Renal pelvis (tissue), 4 donors: ENCODE data around the gene ZMYND10. TPM values are rescaled to one million over a fixed set of nuclear protein-coding genes. Genes with fewer than 3 reads are reported as not detected.
A peak's percentile ranks its signal among the peaks of the same experiment; 100 is the strongest.

Experiments used
- DNase-seq: peaks from one replicate; pipeline ENCODE4 v3.0.0-alpha.2; 2013
- polyA plus RNA-seq, 3 donors: library from polyadenylated mRNA; unstranded; fragments of 120-200 nt; gene quantifications; one replicate each; pipeline ENCODE4 v1.2.1, GENCODE V29; 2013; ENCODE audit not compliant: insufficient read length in 3 of 3

ZMYND10 gene
- polyA plus RNA-seq, 3 donors, result 3.4 to 4.5 (median 3.9) TPM

DNA sequence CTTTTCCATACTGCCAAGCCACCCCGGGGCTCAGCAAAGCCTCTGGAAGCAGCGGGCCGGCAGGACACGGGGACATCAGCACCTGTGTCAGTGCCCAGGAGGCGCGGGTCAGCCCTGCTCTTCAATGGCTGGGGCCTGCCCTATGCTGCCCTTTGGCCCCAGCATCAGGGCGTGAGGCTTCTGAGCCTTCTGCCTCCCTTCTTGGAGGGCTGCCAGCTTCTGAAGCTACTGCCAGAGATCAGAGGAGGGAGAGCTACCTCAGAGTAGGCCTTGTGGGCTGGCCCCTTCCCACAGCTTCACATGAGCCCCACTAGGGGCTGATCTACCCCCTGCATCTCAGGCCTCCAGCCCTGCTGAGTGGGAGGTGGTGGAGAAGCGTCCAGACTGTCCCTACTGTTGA is 26.8 kb upstream of the ZMYND10 start:
- DNase-seq, result no peak

DNA sequence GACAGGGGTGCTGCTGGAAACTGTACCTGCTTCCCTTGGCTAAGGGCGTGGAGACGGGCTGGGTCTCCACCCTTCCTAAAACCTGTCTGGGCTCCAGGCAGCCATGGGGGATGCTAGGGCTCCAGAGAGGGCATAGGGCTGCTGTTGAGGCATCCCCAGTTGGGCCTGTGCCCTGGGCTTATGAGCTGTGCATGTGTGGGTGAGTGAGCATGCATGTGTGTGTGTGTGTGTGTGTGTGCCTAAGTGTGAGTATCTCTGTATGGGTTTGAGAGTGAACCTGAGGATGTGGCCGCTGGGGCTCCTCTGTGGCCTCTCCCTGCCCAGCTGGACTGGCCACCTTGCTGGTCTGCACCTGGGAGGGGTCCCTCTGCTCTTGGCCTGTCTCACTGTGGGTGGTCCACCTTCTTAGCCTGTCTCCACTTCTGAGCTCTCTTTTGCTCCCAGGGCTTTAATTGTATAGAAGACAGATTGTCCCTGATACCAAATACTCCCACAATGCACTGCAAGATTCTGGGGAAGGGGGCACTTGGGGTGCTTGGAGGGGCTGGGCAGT is 25.7 kb upstream of the ZMYND10 start:
- no peak for DNase-seq

DNA sequence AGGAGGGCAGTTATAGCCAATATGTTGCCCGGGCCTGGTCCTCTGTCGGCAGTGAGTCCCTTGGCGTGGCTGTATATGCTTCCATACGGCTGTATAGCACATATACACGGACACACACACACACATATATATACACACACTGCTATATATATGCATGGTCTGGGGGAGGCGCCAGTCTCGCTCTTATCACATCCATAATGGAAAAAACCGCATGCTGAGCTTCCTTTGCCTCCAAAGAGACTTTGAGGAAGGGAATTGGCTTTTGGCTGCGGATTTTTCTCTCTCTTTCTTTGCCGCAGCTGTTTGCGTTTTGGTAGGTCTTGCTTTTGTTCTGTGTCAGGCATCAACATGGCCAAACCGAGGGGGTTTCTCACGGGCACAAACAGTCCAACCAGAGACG is 25.1 kb upstream of the ZMYND10 start:
- DNase-seq, result no peak

DNA sequence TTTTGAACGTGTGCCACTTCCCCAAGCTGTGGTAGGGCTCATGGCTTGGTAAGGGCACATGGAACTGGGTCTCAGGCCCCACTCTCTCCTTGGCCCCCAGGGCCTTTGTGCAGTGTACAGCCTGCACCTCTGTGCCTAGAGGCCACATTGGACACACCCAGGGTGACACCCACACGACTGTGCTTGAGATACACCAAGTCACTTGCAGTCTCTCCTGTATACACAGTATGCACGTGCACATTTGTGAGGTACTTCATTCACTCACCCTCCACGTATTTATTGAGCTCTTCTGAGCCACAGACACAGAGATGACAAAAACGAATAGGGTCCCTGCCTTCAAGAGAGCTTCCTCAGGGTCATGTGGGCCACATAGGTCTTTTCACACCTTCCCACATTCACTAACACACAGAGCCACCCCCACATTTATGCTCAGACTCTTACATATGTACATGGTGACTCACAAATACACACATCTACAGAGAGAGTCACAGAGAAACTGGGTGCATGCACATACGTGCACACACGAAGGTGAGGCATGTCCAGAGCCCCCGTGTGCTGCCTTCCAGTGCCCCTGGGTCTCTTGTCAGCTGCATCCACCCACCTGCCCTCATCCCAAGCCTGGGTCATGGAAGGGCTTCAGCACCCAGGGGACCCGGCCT is 23.6 kb upstream of the ZMYND10 start:
- DNase-seq, result no peak

DNA sequence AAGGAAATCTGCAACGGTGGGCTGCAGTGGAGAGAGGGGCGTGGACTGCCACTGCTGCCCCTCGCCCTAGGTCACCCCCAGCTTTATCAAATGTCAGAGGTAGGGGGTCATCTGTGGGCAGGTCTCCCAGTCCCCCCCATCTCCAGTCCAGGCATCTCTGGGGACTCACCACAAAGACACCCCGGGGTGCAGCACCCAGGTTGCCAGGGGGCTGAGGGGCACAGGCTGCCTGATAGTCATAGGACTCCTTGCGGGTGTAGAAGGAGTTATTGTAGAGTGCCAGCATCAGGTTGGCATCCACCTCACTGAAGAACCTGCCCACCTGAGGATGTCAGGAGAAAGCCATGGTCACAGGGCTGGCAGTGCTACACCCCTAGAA is 20.3 kb upstream of the ZMYND10 start:
- DNase-seq, result no peak

DNA sequence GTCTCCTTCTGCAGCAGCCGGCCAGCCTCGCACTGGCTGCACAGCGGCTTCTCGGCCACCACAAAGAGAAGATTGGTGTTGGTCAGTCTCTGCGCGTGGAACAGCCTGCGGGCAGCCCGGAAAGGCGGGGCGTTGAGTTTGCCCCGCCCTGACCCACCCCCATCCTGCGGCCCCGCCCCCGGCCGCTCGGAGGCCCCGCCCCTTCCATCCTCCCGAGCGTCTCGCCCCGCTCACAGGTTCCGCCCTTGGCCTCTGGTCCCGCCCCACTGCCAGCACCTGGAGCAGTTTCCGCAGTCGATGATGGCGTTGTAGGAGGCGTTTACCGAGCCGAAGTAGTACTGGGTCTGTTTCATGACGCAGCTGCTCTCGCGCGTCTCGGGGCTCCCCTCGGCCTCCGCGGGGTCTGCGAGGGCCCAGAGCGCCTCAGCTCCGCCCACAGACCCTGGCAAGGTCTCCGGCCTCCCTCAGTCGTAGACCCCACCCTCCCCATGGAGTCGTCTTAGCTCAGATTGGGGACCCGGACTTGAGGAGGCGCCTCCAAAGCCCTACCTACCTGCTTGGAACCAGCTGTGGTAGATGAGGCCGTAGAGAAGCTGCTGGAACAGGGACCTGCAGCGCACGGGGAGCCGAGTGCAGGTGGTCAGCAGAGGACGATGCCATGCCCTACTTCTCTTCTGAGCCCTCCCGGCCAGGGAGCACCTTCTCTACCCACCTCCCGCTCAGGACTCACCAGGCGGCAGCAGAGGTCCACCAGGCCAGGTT is 19.7 kb upstream of the ZMYND10 start:
- peak; percentile 76 for DNase-seq

DNA sequence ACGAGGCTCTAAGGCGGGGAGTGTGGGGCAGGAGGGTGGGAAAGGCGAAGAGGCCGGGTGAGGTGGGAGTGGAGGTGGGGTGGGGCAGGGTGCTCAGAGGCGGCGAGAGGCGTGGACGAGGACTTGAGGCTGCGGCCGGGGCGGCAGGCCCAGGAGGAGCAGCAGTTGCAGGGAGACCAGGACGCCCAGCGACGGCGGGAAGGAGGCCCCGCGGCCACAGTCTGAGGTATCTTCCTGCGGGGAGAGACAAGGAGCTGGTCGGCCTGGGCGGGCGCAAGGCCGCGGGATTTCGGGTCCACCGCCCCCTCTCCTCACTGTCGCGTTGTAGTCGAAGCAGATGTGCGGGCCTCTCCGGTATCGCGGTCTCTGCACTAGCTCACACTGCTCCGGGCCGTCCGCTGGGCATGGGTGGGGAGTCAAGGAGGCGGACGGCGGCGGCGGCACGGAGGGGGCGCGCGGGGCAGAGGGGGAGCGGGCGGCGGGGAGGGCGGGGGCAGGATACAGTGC is 19.1 kb upstream of the ZMYND10 start:
- no peak for DNase-seq

DNA sequence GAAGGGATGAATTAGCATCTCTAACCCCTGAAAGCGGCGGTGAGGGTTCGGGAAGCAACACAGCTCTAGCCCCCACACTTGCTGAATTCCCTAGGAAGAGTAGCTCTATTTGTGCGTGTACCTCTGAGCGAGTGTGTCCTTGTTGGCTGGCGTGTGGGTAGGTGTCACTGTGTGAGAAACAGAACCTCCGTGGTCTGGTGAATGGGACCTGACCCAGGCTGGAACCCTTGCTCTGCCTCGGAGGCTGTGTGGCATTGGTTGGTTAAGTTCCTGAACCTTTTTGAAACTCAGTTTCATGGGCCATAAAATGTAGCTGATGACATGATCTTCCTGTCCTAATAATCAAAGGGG is 14.2 kb upstream of the ZMYND10 start:
- no peak for DNase-seq

DNA sequence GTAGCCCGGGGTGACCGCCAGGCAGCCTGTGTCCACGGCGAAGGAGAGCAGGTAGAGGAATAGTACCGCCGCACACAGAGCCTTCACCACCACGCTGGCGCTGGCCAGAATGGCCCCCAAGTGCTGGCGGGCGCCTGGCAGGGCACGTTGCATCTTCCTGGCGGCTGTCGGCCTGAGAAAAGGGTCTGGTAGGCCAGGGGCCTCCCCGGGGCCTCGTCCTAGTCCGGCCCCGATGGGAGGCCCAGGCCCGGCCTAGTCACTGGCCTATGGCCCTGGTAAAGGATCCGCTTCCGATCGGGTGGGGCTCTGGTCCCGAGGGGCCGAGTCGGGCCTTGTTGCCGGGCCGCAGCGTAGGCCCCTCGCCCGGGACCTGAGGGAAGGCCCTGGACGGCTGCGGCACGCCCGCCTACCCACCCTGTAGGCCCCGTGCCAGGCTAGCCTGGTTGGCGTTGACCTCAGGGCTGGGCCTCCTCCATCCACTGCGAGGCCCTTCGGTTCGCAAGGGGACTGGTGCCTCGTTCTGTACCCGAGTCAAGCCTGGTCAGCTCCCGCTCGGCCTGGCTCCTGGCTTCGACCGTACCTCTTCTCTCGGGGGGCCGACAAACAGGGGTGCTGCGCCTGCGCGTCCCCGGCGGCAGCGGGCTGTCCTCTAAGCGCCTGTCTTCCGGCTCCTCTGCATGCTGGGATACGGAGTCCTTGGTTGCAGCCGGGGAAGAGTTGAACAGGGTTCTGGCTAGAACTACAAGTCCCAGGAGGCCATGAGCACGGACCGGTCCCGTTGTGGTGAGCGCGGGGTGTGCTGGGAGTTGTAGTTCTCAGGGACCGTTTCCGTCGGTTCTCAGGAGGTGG is 13.6 kb upstream of the ZMYND10 start, which contains the start of gene TMEM115:
Gene TMEM115 (minus strand): TSS at position 611 of the 849 bp plus-strand sequence. CDS start 458 bp downstream, at position 153.
- peak; percentile 98 for DNase-seq

DNA sequence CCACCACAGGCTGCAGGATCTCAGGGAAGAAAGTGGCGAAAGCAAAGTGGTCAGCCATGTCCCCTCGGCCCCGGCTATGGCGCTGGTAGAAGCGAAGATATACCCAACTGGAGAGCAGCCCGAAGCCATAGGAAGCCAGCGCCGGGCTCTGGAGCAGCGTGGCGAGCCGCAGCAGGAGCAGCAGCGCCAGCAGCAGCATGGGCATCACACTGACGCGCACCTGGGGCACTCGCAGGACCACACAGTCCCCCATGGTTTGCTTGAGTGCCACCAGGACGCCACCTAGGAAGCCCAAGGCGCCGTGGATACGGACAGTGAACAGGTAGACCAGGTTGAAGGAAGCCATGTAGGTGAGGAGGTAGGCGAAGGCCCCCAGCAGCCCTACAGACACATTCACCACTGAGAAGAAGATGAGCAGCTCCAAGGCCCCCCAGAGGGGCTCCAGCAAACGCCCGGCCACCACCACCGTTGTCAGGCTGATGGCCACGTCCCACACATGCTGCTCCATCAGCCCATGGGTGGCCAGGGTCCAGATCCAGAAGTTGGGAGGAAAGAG is 12.9 kb upstream of the ZMYND10 start:
- no peak for DNase-seq

DNA sequence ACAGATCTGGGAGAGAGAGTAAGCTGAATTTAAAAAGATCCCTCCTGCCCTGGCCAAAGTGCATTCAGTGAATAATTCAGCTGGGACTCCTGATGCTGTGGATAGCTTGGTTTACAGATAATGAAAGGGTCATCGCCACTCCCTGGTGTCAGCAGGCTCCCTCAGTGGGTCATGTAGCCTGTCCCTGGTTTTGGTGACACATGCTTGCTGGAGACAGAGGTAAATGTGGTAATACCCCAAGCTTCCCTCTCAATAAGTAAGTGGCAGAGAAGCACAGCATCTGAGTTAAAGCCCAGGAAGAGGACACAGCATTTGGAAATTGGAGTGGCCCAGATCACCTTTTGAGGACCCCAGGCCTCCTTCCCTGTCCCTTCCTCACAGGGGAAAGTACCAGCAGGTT is 11.9 kb upstream of the ZMYND10 start:
- DNase-seq, result no peak

DNA sequence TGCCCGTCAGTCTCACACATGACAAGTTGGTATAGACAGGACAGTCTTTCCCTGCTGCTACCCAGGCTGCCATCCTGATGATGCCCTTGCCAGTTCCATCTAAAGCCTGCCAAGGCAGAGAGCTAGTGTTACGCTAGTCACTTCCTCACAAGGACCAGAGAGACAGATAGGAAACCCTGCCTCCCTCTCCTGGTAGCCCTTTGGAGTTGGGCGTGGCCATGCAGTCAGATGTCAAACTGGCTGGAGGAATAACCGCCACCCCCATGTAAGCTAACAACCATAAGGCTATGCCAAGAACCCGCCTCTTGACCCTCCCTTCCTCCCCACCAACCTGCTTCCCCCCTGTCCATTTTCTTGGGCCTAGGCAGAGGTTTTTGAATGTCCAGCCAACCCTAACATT is 11.0 kb upstream of the ZMYND10 start:
- DNase-seq, result no peak

DNA sequence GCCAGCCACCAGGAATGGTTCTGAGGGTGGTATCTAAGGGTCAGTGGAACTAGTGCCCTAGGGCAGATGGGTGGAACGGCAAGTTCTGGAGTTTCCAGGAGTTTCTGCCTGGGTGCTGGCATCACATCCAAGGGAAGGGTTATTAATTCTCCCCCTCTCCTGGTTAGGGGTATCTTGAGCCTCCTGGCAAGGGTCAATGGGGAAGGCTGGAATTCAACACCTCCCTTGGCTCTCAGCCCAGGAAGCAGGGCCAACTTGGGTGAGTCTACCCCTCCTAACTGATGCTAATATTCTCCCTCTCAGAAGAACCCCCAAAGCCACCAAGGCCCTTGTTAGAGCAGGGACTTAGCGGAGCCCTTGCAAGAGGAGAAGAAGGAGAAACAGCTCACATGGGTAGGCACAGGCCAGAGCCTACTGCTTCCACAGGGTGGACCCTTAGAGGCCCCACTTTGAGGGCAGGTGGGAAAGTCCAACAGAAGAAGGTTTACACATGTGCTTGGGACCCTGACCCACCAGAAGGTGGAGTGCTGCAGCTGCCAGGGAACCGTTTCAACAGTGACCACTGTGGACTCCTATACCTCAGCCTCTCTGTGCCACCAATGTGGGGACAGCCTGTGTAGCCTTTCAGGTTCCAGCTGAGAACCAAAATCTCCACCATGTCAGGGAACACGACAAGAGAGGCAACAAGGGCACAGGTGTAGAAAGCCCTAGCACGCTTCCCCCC is 10.5 kb upstream of the ZMYND10 start:
- DNase-seq, result no peak

DNA sequence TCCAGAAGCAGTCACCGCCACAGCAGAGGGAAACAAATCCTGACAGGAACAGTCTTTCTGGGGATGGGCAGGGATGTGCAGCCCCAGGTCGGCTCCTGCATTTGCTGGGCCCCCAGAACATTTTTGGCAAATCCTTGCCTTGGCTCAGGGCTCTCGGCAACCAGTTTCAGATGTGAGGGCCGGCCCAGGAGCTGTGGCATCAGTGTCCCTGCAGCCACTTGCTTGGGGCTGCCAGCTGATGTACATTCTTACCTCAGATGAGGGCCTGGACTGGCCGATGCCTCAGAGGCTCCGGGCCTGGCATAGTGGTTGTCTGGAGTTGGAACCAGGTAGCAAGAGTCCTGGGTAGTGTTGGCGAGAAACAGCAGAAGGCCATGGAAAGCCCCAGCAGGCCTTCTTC is 9.3 kb upstream of the ZMYND10 start:
- no peak for DNase-seq

DNA sequence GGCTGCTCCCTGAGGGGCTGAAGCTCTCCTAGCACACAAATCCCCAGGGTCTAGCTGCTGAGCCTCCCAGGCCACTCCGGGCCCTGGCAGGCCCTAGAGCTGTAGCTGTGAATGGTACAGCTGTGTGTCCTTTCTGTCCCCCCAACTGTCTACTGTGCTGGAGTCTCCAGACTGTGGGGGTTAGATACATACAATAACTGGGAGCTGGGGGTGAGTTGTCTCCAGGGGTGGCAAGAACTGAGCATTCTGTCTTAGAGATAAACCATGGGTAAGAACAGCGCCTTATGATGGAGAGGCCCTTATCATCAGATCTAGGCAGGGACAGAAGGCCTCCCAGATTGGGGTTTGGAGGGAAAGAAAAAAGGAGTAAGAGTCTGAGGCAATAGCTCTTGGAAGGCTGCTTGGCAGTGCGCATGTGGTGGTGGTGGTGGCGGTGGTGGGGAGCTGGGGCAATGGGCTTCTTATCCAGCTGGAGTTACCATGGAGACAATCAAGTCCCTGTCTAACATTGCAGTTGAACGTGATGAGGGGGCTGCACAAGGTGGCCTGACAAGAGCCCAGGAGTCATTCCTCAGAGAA is 8.7 kb upstream of the ZMYND10 start:
- no peak for DNase-seq

DNA sequence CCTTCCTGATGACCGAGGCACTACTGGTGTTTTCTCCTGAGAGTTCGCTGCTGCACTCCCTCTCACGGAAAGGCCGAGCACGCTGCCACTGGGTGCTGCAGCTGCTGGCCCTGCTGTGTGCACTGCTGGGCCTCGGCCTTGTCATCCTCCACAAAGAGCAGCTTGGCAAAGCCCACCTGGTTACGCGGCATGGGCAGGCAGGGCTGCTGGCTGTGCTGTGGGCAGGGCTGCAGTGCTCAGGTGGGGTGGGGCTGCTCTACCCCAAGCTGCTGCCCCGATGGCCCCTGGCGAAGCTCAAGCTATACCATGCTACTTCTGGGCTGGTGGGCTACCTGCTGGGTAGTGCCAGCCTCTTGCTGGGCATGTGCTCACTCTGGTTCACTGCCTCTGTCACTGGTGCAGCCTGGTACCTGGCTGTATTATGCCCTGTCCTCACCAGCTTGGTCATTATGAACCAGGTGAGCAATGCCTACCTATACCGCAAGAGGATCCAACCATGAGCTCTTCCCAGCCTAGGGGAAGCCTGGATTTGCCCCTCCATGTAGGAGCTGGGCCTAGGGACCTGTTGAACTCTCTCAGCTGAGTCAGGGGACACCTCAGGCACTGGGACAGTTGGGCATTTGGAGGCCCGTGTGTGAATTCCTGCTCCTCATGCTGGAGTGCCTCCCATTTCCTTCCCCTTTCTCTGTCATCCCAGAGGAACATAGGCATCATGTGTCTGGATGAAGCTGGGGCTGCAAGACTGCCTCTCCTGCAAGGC is 7.9 kb upstream of the ZMYND10 start:
- DNase-seq, result no peak

DNA sequence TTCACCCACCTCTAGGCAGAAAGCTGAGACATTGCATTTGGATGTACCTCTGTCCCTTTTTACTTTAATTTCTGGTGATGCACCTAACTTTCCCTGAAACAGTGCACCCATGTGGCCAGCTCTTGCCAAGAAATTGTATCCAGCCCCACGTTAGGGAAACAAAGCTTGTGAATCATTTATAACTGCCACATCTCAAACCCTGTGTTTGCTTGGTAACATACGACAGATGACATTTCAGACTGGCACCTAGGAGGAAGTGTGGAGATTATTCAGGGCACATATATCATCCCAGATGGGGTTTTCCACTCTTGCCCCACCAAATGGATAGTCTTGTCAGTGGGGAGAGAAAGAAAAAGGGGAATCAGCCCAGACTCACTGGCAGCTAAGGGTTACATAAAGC is 7.2 kb upstream of the ZMYND10 start:
- DNase-seq, result no peak

DNA sequence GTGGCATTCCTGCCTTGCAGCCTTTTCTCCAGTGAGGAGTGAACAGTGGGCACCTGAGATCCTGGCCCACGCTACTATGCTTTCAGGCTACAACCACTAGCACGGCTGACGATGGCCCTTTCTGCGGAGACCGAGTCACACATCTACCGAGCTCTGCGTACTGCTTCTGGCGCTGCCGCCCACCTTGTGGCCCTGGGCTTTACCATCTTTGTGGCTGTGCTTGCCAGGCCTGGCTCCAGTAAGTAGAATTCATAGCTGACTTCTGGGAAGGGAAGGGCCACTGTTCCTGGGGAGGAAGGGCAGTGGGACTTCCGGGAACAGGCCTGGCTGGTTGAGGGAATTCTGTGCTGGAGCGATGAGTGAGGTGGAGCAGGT is 5.8 kb upstream of the ZMYND10 start:
- DNase-seq, result no peak

DNA sequence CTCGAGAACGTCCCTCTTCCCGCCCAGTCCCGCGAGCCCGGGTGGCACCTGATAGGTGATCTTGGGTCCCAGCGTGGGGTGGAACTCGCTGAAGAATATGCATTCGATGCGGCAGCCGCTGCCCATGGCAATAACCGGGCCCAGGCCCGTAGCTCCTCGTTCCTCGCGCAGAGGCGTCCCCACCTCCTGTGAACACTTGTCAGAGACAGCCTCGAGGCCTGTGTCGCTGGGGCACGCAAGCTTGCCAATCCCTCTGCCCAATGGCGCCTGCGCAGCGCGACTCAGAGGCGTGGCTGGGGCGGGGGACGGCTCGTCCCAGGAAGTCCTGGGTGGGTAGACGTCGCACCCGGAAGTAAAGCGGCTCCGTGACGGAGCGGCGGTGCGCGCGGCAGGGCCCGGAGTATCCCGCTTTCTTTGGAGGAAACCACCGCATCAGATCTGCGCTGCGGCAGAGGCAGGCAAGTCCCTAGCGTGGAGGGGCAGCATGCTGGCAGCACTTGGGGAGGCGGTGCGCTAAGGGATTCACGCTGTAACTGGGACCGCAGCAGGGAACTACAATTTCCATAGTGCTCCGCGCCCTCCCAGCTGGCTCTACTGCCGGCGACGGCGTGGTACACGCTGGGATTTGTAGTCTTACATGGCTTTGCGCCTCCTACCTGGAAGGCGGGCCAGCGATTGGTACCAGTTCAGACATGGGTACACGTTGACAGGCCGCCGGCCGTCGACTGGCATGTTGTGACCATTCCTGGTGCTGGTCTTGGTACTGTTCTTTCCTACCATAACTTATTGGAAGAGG is 5.2 kb upstream of the ZMYND10 start, which contains the start of the genes CYB561D2 and NPRL2:
Gene CYB561D2 (plus strand): TSS at position 336 of the 796 bp plus-strand sequence. CDS start 572 bp downstream, outside the sequence.
Gene NPRL2 (minus strand): TSS at position 249 of the 796 bp plus-strand sequence. CDS start 123 bp downstream, at position 126.
- DNase-seq, result peak; percentile 92
